Erythroblast (primary cell): Measurements from ENCODE around the gene SELENON.

ENCODE experiments used
- DNase-seq, 2 experiments: peaks; one replicate each; lab custom pipeline; 2025; lab: John Stamatoyannopoulos, UW
- GATA1 ChIP-seq: IDR thresholded peaks from 2 replicates; pipeline ENCODE4 v1.6.1; 2011; ENCODE audit warnings: low read depth, mild to moderate bottlenecking, control low read depth, low read length, moderate library complexity
- POLR2A ChIP-seq: IDR thresholded peaks from 2 replicates; pipeline ENCODE4 v1.6.1; 2011; ENCODE audit warnings: mild to moderate bottlenecking, low read length

SELENON gene

GRCh38 chr1:25854554-25854953, 54.6 kb downstream of the SELENON start:
- peak; percentile 71 to 91 for DNase-seq
- no peak for TF ChIP-seq GATA1
- no peak for TF ChIP-seq POLR2A

GRCh38 chr1:25856856-25857255, 56.9 kb downstream of the SELENON start:
- DNase-seq, result no peak
- no peak for TF ChIP-seq POLR2A
- TF ChIP-seq GATA1, result no peak

- DNase-seq, result peak in 1 of 2 experiments; percentile 59
- TF ChIP-seq POLR2A, result no peak
- no peak for TF ChIP-seq GATA1
Measured at GRCh38 chr1:25858494-25858893, 58.5 kb downstream of the SELENON start.

GRCh38 chr1:25858906-25859789, 59.2 kb downstream of the SELENON start, which contains the start of gene AUNIP:
Gene AUNIP (minus strand): TSS chr1:25859457. CDS start chr1:25859357, 100 bp downstream.
- DNase-seq, result peak; percentile 94 to 96
- TF ChIP-seq GATA1 (no peak), POLR2A (peak; percentile 89)

GRCh38 chr1:25861316-25862286, 61.6 kb downstream of the SELENON start:
- DNase-seq, result peak in 1 of 2 experiments; percentile 44
- no peak for TF ChIP-seq POLR2A
- TF ChIP-seq GATA1, result no peak

GRCh38 chr1:25862785-25863485, 62.9 kb downstream of the SELENON start:
- TF ChIP-seq GATA1 (no peak), POLR2A (no peak)
- no peak for DNase-seq

GRCh38 chr1:25863486-25864262, 63.7 kb downstream of the SELENON start:
- no peak for DNase-seq
- TF ChIP-seq GATA1, result no peak
- no peak for TF ChIP-seq POLR2A

GRCh38 chr1:25864434-25864833, 64.4 kb downstream of the SELENON start:
- TF ChIP-seq GATA1 (no peak), POLR2A (no peak)
- no peak for DNase-seq

GRCh38 chr1:25866288-25866687, 66.3 kb downstream of the SELENON start:
- no peak for DNase-seq
- no peak for TF ChIP-seq GATA1
- TF ChIP-seq POLR2A, result no peak

GRCh38 chr1:25867210-25867991, 67.4 kb downstream of the SELENON start:
- DNase-seq, result no peak
- TF ChIP-seq POLR2A (no peak), GATA1 (no peak)
